ENCODE data around the gene GPRIN2.
"Not testable (repeated sequence)": the region's sequence is repeated elsewhere in the genome, so short reads cannot be mapped to it uniquely, and the experiment has no call there.

GPRIN2 gene

GRCh38 chr10:46537309-46537708 is 19.1 kb downstream of the GPRIN2 start:
- DNase-seq (ENCODE audit: low spot score): peak; percentile 39

GRCh38 chr10:46536781-46537180 is 19.7 kb downstream of the GPRIN2 start:
- no peak for DNase-seq (ENCODE audit: low spot score)

- no peak for DNase-seq (ENCODE audit: low spot score)
Observed at GRCh38 chr10:46536171-46536570, 20.3 kb downstream of the GPRIN2 start.

- no peak for DNase-seq (ENCODE audit: low spot score)
Observed at GRCh38 chr10:46534828-46535524, 21.5 kb downstream of the GPRIN2 start.

GRCh38 chr10:46532256-46532655 is 24.2 kb downstream of the GPRIN2 start:
- DNase-seq (ENCODE audit: low spot score): not testable (repeated sequence)

GRCh38 chr10:46530249-46531186 is 25.9 kb downstream of the GPRIN2 start:
- DNase-seq (ENCODE audit: low spot score): peak; percentile 35

GRCh38 chr10:46529742-46530141 is 26.7 kb downstream of the GPRIN2 start:
- DNase-seq (ENCODE audit: low spot score): not testable (repeated sequence)

- DNase-seq (ENCODE audit: low spot score): no peak
Observed at GRCh38 chr10:46528675-46529615, 27.5 kb downstream of the GPRIN2 start.

- no peak for DNase-seq (ENCODE audit: low spot score)
Observed at GRCh38 chr10:46528171-46528671, 28.2 kb downstream of the GPRIN2 start.

GRCh38 chr10:46527241-46527811 is 29.1 kb downstream of the GPRIN2 start:
- no peak for DNase-seq (ENCODE audit: low spot score)

GRCh38 chr10:46526682-46527038 is 29.8 kb downstream of the GPRIN2 start:
- DNase-seq (ENCODE audit: low spot score): peak; percentile 91

GRCh38 chr10:46525824-46526681 is 30.4 kb downstream of the GPRIN2 start:
- no peak for DNase-seq (ENCODE audit: low spot score)

- peak; percentile 97 for DNase-seq (ENCODE audit: low spot score)
Observed at GRCh38 chr10:46525177-46525823, 31.2 kb downstream of the GPRIN2 start.

GRCh38 chr10:46524472-46525176 is 31.8 kb downstream of the GPRIN2 start:
- DNase-seq (ENCODE audit: low spot score): peak; percentile 83

GRCh38 chr10:46523962-46524471 is 32.4 kb downstream of the GPRIN2 start:
- DNase-seq (ENCODE audit: low spot score): peak; percentile 94

- DNase-seq (ENCODE audit: low spot score): peak; percentile 72
Observed at GRCh38 chr10:46523119-46523961, 33.1 kb downstream of the GPRIN2 start.

- no peak for DNase-seq (ENCODE audit: low spot score)
Observed at GRCh38 chr10:46522295-46523118, 34.0 kb downstream of the GPRIN2 start.

All from kidney tubule cell (primary cell).